ENCODE data around the gene ERBB4. TPM values are rescaled to one million over a fixed set of nuclear protein-coding genes. Genes with fewer than 3 reads are reported as not detected.

Gene ERBB4
- total and polyA plus RNA-seq, 2 of the 8 experiments (the other 6 are each of a cell fraction or from before 2014, with no cell fraction given), result 0.34 to 1.3 TPM

DNA sequence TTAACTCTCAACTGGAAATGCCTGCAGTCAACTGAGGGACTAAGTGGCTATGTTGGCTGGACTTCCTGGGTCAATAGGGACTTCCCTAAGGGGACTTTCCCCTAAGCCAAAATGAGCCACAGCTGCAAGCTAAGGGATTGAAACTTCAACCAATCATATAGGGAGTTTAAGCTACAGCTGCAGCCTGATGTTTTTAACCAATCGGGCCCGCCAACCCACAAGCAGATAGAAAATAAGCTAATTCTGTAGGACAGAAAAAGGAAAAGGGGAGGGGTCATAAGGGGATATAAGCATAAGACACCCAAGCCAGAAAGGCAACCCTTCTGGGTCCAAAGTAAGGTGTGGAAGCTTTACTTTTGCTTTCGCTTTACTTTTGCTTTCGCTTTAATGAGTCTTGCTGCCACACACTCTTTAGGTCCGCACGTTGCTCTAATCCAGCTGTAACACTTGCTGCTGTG, 927.5 kb downstream of the ERBB4 start:
- CTCF ChIA-PET (ENCODE audit: partially characterized antibody), result no interaction called here

More for the DNA sequence above, 927.5 kb downstream of the ERBB4 start:
- no peak overlapping the region for H2BK120ac ChIP-seq (replicated peaks; ENCODE audit: low read depth, low read length)
- no peak overlapping the region for H2AK5ac ChIP-seq (ENCODE audit: low read depth, low read length)
- TF ChIP-seq, protein P1, sequence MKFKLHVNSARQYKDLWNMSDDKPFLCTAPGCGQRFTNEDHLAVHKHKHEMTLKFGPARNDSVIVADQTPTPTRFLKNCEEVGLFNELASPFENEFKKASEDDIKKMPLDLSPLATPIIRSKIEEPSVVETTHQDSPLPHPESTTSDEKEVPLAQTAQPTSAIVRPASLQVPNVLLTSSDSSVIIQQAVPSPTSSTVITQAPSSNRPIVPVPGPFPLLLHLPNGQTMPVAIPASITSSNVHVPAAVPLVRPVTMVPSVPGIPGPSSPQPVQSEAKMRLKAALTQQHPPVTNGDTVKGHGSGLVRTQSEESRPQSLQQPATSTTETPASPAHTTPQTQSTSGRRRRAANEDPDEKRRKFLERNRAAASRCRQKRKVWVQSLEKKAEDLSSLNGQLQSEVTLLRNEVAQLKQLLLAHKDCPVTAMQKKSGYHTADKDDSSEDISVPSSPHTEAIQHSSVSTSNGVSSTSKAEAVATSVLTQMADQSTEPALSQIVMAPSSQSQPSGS (IDR thresholded peaks at IDR 0.05; ENCODE audit: low read length), result no peak
- TF ChIP-seq, protein P2, sequence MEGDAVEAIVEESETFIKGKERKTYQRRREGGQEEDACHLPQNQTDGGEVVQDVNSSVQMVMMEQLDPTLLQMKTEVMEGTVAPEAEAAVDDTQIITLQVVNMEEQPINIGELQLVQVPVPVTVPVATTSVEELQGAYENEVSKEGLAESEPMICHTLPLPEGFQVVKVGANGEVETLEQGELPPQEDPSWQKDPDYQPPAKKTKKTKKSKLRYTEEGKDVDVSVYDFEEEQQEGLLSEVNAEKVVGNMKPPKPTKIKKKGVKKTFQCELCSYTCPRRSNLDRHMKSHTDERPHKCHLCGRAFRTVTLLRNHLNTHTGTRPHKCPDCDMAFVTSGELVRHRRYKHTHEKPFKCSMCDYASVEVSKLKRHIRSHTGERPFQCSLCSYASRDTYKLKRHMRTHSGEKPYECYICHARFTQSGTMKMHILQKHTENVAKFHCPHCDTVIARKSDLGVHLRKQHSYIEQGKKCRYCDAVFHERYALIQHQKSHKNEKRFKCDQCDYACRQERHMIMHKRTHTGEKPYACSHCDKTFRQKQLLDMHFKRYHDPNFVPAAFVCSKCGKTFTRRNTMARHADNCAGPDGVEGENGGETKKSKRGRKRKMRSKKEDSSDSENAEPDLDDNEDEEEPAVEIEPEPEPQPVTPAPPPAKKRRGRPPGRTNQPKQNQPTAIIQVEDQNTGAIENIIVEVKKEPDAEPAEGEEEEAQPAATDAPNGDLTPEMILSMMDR (IDR thresholded peaks at IDR 0.05; ENCODE audit: control extremely low read depth in 1 of 3, insufficient read depth in 1 of 3, low read depth in 1 of 3, low read length in 3 of 3), result no peak
- TF ChIP-seq EGR1 (IDR thresholded peaks at IDR 0.05; ENCODE audit: borderline replicate concordance, low read depth, low read length), result no peak
- no peak for TF ChIP-seq KDM5A (IDR thresholded peaks at IDR 0.05; ENCODE audit: low read length)
- no peak for TF ChIP-seq BRCA1 (IDR thresholded peaks at IDR 0.05; ENCODE audit: low read depth, low read length)
- no peak overlapping the region for H3K56ac ChIP-seq (replicated peaks; ENCODE audit: insufficient read length, low read depth, low read length)
- DNase-seq (ENCODE audit: low read depth in 1 of 2, low spot score in 2 of 2), result no peak
- H4K8ac ChIP-seq (ENCODE audit: extremely low read depth, insufficient read depth, low read length), result peak overlapping the region; percentile 35; the same call in 1 of the 2 replicates
- H3K23me2 ChIP-seq (ENCODE audit: low read depth, low read length), result no peaks in the 10 kb centered on the region
- H2BK20ac ChIP-seq (ENCODE audit: low read length), result no peak overlapping the region
- no peaks in the 10 kb centered on the region for H4K20me1 ChIP-seq (replicated peaks in 1 of 2; ENCODE audit: control insufficient read depth in 1 of 2, insufficient read depth in 2 of 2, low read length in 2 of 2)
- no peak overlapping the region for H3K4me3 ChIP-seq (ENCODE audit: extremely low read depth in 1 of 4, insufficient read depth in 2 of 4, low read depth in 3 of 4, low read length in 4 of 4)
- no peaks in the 10 kb centered on the region for H3K36me3 ChIP-seq (ENCODE audit: control insufficient read depth in 2 of 4, insufficient read depth in 4 of 4, low read length in 3 of 4)
- no peak overlapping the region for H3K23ac ChIP-seq (ENCODE audit: insufficient read length)
- no peaks in the 10 kb centered on the region for H3K79me2 ChIP-seq (ENCODE audit: control insufficient read depth in 1 of 2, insufficient read depth in 2 of 2, low read length in 2 of 2)
- no peak overlapping the region for H3K4ac ChIP-seq (replicated peaks; ENCODE audit: insufficient read length, low read depth, low read length)
- no peak for FAIRE-seq
- no peak overlapping the region for H4K91ac ChIP-seq (replicated peaks; ENCODE audit: insufficient read length, low read length)
- no peaks in the 10 kb centered on the region for H3K9me3 ChIP-seq (ENCODE audit: insufficient read depth in 2 of 2, low read depth in 1 of 2, low read length in 1 of 2)
- H3K79me1 ChIP-seq (ENCODE audit: low read depth, low read length), result no peaks in the 10 kb centered on the region
- H2AFZ ChIP-seq (ENCODE audit: low read length), result peak overlapping the region; percentile 76; the same call in 1 of the 2 replicates
- no peak overlapping the region for H3K27ac ChIP-seq (ENCODE audit: low read depth, low read length)
- H3K18ac ChIP-seq (ENCODE audit: extremely low read depth, low read length), result no peak overlapping the region
- no peak overlapping the region for H2BK12ac ChIP-seq (ENCODE audit: low read depth, low read length)
- POLR2A ChIA-PET (ENCODE audit: partially characterized antibody), result no interaction called here
- no peak overlapping the region for H2BK15ac ChIP-seq (ENCODE audit: low read length)
- no peaks in the 10 kb centered on the region for H3K27me3 ChIP-seq (replicated peaks in 1 of 4; ENCODE audit: control insufficient read depth in 3 of 4, extremely low read depth in 1 of 4, insufficient read depth in 3 of 4, low read length in 3 of 4)
- H3K4me2 ChIP-seq (ENCODE audit: insufficient read depth in 1 of 2, low read depth in 2 of 2, low read length in 2 of 2), result no peak overlapping the region; a peak in 1 of 4 replicates
- WGBS, 2 experiments (ENCODE audit: extremely low coverage in 1 of 2, insufficient coverage in 1 of 2, insufficient read length in 1 of 2, insufficient replicate concordance in 2 of 2, low coverage in 1 of 2, low lambda C conversion rate in 2 of 2, missing lambda C conversion rate in 1 of 2), result 90% methylated on average over 6 of the region's 6 CpGs; no CpG with 5 or more reads in 1 of the 2 experiments
- peaks cover 0 to 3% (median 2%) of the 10 kb centered on the region in 4 experiments; a peak in 1 of 7 replicates for H3K4me1 ChIP-seq (replicated peaks in 1 of 4; ENCODE audit: control insufficient read depth in 3 of 4, insufficient read depth in 4 of 4, low read length in 3 of 4)
- H4K5ac ChIP-seq (ENCODE audit: insufficient read length, low read depth, low read length), result no peak overlapping the region
- no peak overlapping the region for H3K9ac ChIP-seq (replicated peaks in 1 of 4; ENCODE audit: extremely low read depth in 1 of 4, low read depth in 3 of 4, low read length in 3 of 4)
- H2BK5ac ChIP-seq (ENCODE audit: low read depth, low read length), result no peak overlapping the region
- H3K14ac ChIP-seq (ENCODE audit: insufficient read length), result no peak overlapping the region
